ENCODE results near the gene NPW.
"Not testable (repeated sequence)": the region's sequence is repeated elsewhere in the genome, so short reads cannot be mapped to it uniquely, and the experiment has no call there.

The NPW gene

DNA sequence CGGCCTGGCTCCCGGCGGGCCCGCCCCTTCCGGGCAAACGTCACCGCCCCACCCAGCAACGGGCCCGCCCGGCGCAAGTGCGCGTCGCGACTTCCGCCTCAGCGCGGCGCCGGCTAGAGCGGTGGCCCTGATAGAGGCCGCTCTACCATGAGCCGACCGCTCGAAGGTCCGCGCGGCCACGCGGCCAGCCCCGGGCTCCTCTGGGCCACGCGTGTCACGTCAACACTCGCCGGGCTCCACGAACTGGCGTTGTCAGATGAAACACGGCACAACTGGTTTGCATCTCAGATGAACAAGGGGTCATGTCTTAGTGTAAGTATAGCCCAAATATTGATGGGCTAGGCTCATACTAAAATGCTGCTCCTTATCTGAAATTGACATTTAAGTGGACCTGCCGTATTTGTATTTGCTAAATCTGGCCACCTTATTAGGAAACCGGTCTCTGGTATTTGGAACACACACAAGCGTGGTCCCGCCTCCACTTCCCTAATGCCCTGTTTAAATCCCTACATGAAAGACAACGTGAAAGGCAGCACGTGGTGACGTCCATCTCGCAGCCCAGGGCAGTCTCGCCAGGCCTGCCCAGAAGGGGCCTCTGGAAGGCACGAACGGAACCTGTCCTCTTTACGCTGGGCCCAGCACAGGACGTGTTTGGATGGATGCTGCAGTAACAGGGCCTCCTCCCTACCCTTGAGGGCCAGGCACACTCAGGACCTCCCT, 9.6 kb upstream of the NPW start, which contains the start of gene ZNF598:
TSS of gene ZNF598 (minus strand) at position 31 of the 720 bp plus-strand sequence.
- TF ChIP-seq, protein P1, sequence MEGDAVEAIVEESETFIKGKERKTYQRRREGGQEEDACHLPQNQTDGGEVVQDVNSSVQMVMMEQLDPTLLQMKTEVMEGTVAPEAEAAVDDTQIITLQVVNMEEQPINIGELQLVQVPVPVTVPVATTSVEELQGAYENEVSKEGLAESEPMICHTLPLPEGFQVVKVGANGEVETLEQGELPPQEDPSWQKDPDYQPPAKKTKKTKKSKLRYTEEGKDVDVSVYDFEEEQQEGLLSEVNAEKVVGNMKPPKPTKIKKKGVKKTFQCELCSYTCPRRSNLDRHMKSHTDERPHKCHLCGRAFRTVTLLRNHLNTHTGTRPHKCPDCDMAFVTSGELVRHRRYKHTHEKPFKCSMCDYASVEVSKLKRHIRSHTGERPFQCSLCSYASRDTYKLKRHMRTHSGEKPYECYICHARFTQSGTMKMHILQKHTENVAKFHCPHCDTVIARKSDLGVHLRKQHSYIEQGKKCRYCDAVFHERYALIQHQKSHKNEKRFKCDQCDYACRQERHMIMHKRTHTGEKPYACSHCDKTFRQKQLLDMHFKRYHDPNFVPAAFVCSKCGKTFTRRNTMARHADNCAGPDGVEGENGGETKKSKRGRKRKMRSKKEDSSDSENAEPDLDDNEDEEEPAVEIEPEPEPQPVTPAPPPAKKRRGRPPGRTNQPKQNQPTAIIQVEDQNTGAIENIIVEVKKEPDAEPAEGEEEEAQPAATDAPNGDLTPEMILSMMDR (IDR thresholded peaks at IDR 0.05; ENCODE audit: low read depth, low read length): no peak
- in situ Hi-C loops (cut with HindIII; ENCODE audit: low sequenced_read_pairs): no loop called here
- peak within 1 kb of the TSS; percentile 76 for H3K4me3 ChIP-seq (ENCODE audit: low read depth, low read length)
- DNase-seq (ENCODE audit: low read depth, low spot score): peak; percentile 86

DNA sequence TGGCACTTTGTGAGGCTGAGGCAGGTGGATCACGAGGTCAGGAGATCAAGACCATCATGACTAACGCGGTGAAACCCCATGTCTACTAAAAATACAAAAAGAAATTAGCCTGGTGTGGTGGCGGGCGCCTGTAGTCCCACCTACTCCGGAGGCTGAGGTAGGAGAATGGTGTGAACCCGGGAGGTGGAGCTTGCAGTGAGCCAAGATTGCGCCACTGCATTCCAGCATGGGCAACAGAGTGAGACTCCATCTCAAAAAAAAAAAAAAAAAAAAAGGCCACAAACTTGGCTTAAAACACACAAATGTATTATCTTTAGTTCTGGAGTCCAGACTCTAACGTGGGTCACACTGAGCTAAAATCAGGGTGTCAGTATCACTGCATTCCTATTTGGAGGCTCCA, 7.9 kb upstream of the NPW start:
- H3K4me3 ChIP-seq (ENCODE audit: low read depth, low read length); DNase-seq (ENCODE audit: low read depth, low spot score); in situ Hi-C loops (cut with HindIII; ENCODE audit: low sequenced_read_pairs): not testable (repeated sequence)

DNA sequence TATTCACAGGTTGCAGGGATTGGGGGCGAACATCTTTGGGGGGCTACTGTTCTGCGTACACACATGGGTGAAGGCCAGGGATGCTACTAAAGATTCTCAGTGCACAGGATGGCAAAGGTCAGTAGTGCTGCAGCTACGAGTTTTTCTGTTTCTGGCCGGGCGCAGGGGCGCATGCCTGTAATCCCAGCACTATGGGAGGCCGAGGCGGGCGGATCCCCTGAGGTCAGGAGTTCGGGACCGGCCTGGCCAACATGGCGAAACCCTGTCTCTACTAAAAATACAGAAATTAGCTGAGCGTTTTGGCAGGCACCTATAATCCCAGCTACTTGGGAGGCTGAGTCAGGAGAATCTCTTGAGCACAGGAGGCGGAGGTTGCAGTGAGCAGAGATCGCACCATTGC, 6.1 kb upstream of the NPW start:
- H3K4me3 ChIP-seq (ENCODE audit: low read depth, low read length): no peak overlapping the region
- DNase-seq (ENCODE audit: low read depth, low spot score): no peak
- in situ Hi-C loops (cut with HindIII; ENCODE audit: low sequenced_read_pairs): no loop called here
- TF ChIP-seq, protein P1 (IDR thresholded peaks at IDR 0.05; ENCODE audit: low read depth, low read length): no peak

DNA sequence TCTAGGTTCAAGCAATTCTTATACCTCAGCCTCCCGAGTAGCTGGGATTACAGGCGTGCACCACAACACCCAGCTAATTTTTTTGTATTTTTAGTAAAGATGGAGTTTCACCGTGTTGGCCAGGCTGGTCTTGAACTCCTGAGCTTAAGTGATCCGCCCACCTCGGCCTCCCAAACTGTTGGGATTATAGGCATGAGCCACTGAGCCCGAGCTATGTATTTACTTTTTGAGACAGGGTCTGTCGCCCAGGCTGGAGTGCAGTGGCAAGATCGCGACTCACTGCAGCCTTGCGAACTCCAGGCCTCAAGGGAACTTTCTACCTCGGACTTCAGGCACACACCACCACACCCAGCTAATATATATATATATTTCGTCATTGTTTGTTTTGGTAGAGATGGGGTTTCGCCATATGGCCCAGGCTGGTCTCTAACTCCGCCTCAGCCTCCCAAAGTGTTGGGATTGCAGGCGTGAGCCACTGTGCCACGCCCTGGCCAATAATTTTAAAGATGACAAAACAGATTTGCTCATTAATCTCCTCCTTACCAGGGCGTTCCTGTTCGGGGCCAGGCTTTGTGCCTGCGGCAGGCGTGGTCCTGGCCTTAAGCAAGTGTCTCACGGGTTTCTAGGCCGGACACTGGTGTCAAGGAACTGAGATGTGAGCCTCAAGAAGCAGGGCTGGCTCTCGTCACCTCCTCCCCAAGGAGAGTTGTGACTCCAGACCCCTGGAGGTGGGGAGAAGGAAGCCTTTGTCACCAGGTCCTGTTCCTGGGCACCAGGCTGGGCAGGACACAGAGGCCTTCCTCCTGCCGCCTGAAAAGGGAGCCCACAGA, 4.3 kb upstream of the NPW start:
- TF ChIP-seq, protein P1 (IDR thresholded peaks at IDR 0.05; ENCODE audit: low read depth, low read length): no peak
- no peak overlapping the region for H3K4me3 ChIP-seq (ENCODE audit: low read depth, low read length)
- in situ Hi-C loops (cut with HindIII; ENCODE audit: low sequenced_read_pairs): no loop called here
- no peak for DNase-seq (ENCODE audit: low read depth, low spot score)

DNA sequence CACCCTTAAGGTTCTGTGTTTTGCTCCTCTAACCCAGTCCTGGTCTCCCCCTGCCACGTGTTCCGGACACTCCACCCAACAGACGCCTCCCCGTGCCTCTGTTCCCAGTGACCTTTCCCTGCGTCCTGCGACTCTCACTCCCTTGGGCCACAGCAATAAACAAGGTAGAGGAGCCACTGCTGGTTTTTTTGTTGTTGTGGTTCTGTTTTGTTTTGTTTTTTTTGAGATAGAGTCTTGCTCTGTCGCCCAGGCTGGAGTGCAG, 3.7 kb upstream of the NPW start:
- in situ Hi-C loops (cut with HindIII; ENCODE audit: low sequenced_read_pairs): no loop called here
- no peak overlapping the region for H3K4me3 ChIP-seq (ENCODE audit: low read depth, low read length)
- TF ChIP-seq, protein P1 (IDR thresholded peaks at IDR 0.05; ENCODE audit: low read depth, low read length): no peak
- DNase-seq (ENCODE audit: low read depth, low spot score): no peak

DNA sequence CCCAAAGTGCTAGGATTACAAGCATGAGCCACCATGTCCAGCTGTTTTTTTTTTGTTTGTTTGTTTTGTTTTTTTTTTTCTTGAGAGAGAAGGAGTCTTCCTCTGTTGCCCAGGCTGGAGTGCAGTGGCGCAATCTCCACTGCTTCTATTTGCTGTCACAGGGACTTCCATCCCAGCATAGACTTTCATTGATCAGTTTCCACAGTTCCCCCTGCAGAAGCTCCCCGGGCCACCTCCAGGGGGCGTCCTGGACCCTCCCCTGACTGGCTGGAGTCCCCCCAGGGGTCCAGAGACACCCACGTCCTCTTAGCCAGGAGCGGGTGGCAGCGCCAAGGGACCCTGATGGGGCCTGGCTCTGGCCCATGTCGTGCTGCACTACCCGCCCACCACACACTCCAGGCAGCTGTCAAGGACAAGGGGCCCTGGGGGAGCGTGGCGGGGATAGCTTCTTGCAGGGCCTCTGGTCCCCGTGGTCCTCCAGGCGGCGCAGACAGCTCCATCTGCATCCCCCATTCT, 3.1 kb upstream of the NPW start:
- in situ Hi-C loops (cut with HindIII; ENCODE audit: low sequenced_read_pairs): no loop called here

More for the DNA sequence above, 3.1 kb upstream of the NPW start:
- TF ChIP-seq, protein P1 (IDR thresholded peaks at IDR 0.05; ENCODE audit: low read depth, low read length): peak; percentile 62
- H3K4me3 ChIP-seq (ENCODE audit: low read depth, low read length): no peak overlapping the region
- no peak for DNase-seq (ENCODE audit: low read depth, low spot score)
